ENCODE results near the gene PRKD1. TPM values are rescaled to one million over a fixed set of nuclear protein-coding genes. Genes with fewer than 3 reads are reported as not detected.

The PRKD1 gene
- total RNA-seq, 1 experiment from 2014 or later = not detected

- CTCF ChIA-PET = no interaction called here
- no peak for TF ChIP-seq RAD21 (IDR thresholded peaks at IDR 0.05; ENCODE audit: low read depth)
- Histone ChIP-seq H2AFZ (ENCODE audit: low read depth, low read length, poor library complexity, severe bottlenecking) (no peak overlapping the region), H4K20me1 (ENCODE audit: insufficient read depth) (no peaks in the 10 kb centered on the region), H3K4me3 (replicated peaks in 1 of 2; ENCODE audit: low read depth in 1 of 2, low read length in 2 of 2) (no peak overlapping the region), H3K4me2 (ENCODE audit: low read length) (no peak overlapping the region), H3K79me2 (ENCODE audit: insufficient read depth, low read length) (no peaks in the 10 kb centered on the region), H3K36me3 (ENCODE audit: control insufficient read depth in 1 of 2, insufficient read depth in 2 of 2, low read length in 2 of 2) (no peaks in the 10 kb centered on the region), H3K9ac (ENCODE audit: low read length) (no peak overlapping the region), H3K9me3 (ENCODE audit: control insufficient read depth in 1 of 2, insufficient read depth in 1 of 2, low read depth in 1 of 2, low read length in 2 of 2) (peaks cover 18 to 27% of the 10 kb centered on the region in 2 experiments; a peak in 2 of 4 replicates), H3K27ac (ENCODE audit: low read depth, low read length) (no peak overlapping the region), H3K9me2 (ENCODE audit: insufficient read depth) (no peaks in the 10 kb centered on the region), H3K27me3 (ENCODE audit: insufficient read depth, low read length) (no peaks in the 10 kb centered on the region), H3K4me1 (ENCODE audit: control insufficient read depth in 1 of 2, insufficient read depth in 2 of 2, low read length in 2 of 2) (no peaks in the 10 kb centered on the region)
- ATAC-seq = no peak
- no TSS peak for BruUV-seq (replicated peaks)
- no peak for DNase-seq (ENCODE audit: low read depth, low spot score)
- intact Hi-C loops (cut with micrococcal nuclease) = no loop called here
- POLR2A ChIA-PET = no interaction called here
- RAD21 ChIA-PET (ENCODE audit: low non-redundant PET in 1 of 2, low total read pairs in 2 of 2, uncharacterized antibody in 2 of 2, unreplicated experiment in 2 of 2) = no interaction called here
These were observed 105.3 kb downstream of the PRKD1 start for GRCh38 chr14:29822430-29822709.

DNA sequence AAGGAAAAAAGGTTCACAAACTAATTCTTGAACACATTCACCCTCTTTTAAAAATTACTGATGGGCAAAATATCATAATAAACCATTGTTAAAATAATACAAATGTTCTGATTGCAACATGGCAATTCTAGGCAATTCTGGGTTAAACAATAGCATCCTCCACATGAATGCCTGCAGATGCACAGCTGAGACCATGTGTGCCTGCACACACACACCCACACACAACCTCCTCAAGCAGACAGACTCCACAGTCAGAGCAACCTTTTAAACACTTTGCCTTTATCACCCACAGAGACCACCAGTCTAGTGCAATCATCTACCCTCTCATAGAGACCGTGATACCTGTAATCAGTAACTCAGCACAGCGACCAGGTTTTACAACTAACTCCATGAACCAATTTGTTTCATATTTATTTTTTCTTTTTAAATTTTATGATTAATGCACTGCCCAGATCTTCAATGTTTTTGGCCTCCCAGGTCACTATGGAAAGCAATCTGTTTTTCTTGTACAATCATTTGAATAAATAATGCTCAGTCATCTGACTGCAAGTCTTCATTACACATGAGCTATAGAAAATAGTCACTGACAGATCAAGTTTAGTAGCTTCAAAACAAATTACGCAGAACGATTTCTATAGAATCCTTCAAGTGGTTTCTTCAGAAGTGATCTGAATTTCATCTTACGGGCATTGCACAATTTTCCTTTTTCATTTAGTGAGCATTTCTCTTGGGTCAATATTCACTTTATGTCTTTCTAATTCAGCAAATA lies 105.8 kb downstream of the PRKD1 start:
- intact Hi-C loops (cut with micrococcal nuclease) = no loop called here
- Histone ChIP-seq H3K27me3 (ENCODE audit: insufficient read depth, low read length) (no peaks in the 10 kb centered on the region), H3K4me3 (replicated peaks in 1 of 2; ENCODE audit: low read depth in 1 of 2, low read length in 2 of 2) (no peak overlapping the region), H3K79me2 (ENCODE audit: insufficient read depth, low read length) (no peaks in the 10 kb centered on the region), H2AFZ (ENCODE audit: low read depth, low read length, poor library complexity, severe bottlenecking) (no peak overlapping the region), H4K20me1 (ENCODE audit: insufficient read depth) (no peaks in the 10 kb centered on the region), H3K36me3 (ENCODE audit: control insufficient read depth in 1 of 2, insufficient read depth in 2 of 2, low read length in 2 of 2) (no peaks in the 10 kb centered on the region), H3K9ac (ENCODE audit: low read length) (no peak overlapping the region), H3K4me2 (ENCODE audit: low read length) (no peak overlapping the region), H3K9me3 (ENCODE audit: control insufficient read depth in 1 of 2, insufficient read depth in 1 of 2, low read depth in 1 of 2, low read length in 2 of 2) (peaks cover 18 to 27% of the 10 kb centered on the region in 2 experiments; a peak in 2 of 4 replicates), H3K4me1 (ENCODE audit: control insufficient read depth in 1 of 2, insufficient read depth in 2 of 2, low read length in 2 of 2) (no peaks in the 10 kb centered on the region), H3K27ac (ENCODE audit: low read depth, low read length) (no peak overlapping the region), H3K9me2 (ENCODE audit: insufficient read depth) (no peaks in the 10 kb centered on the region)
- TF ChIP-seq ZFX (IDR thresholded peaks at IDR 0.05) = no peak
- TF ChIP-seq ZNF274 (IDR thresholded peaks at IDR 0.05; ENCODE audit: low read depth, low read length) = no peak
- no peak for TF ChIP-seq YY1 (IDR thresholded peaks at IDR 0.05; ENCODE audit: extremely low read depth, insufficient replicate concordance, low read depth, low read length)
- no peak for TF ChIP-seq CEBPB (IDR thresholded peaks at IDR 0.05; ENCODE audit: low read depth)
- no peak for TF ChIP-seq EZH2 (IDR thresholded peaks at IDR 0.05)
- TF ChIP-seq FOSL1 (IDR thresholded peaks at IDR 0.05; ENCODE audit: low read depth) = no peak
- TF ChIP-seq, protein P1, sequence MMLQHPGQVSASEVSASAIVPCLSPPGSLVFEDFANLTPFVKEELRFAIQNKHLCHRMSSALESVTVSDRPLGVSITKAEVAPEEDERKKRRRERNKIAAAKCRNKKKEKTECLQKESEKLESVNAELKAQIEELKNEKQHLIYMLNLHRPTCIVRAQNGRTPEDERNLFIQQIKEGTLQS (IDR thresholded peaks at IDR 0.05) = no peak
- no peak for TF ChIP-seq SRF (IDR thresholded peaks at IDR 0.05; ENCODE audit: low read depth)
- TF ChIP-seq MAX (IDR thresholded peaks at IDR 0.05) = no peak
- TF ChIP-seq JUND (IDR thresholded peaks at IDR 0.05) = no peak
- no peak for TF ChIP-seq CTCF (IDR thresholded peaks at IDR 0.05 in 2 of 3, conservative IDR thresholded peaks at IDR 0.05 in 1 of 3; ENCODE audit: borderline replicate concordance in 1 of 3, insufficient read depth in 1 of 3, low read depth in 2 of 3, low read length in 2 of 3)
- no peak for TF ChIP-seq SIN3A (IDR thresholded peaks at IDR 0.05; ENCODE audit: low read depth)
- no peak for TF ChIP-seq ZBTB33 (IDR thresholded peaks at IDR 0.05; ENCODE audit: extremely low read depth, insufficient replicate concordance, low read length)
- TF ChIP-seq RAD21 (IDR thresholded peaks at IDR 0.05; ENCODE audit: low read depth) = no peak
- TF ChIP-seq CBX3 (IDR thresholded peaks at IDR 0.05; ENCODE audit: low read depth) = no peak
- TF ChIP-seq EGR1 (IDR thresholded peaks at IDR 0.05; ENCODE audit: low read depth) = no peak
- no peak for TF ChIP-seq SP1 (IDR thresholded peaks at IDR 0.05; ENCODE audit: low read depth)
- ATAC-seq = no peak
- DNase-seq (ENCODE audit: low read depth, low spot score) = no peak
- ChIA-PET RAD21 (ENCODE audit: low non-redundant PET in 1 of 2, low total read pairs in 2 of 2, uncharacterized antibody in 2 of 2, unreplicated experiment in 2 of 2) (no interaction called here), CTCF (no interaction called here), POLR2A (no interaction called here)
- no TSS peak for BruUV-seq (replicated peaks)

Data from HCT116 (cell line).